GM18873 (cell line): Measurements from ENCODE around the gene HIBCH.
A peak's percentile ranks its signal among the peaks of the same experiment; 100 is the strongest.
"Not testable (repeated sequence)": the region's sequence is repeated elsewhere in the genome, so short reads cannot be mapped to it uniquely, and the experiment has no call there.

Source experiments
- ATAC-seq: cut with Tn5 transposase; IDR thresholded peaks from one replicate; pipeline ENCODE4 v1.9.1; 2021; ENCODE audit warnings: mild to moderate bottlenecking, moderate library complexity, moderate number of reproducible peaks; ENCODE audit not compliant: unreplicated experiment, low FRiP score

Gene HIBCH

DNA sequence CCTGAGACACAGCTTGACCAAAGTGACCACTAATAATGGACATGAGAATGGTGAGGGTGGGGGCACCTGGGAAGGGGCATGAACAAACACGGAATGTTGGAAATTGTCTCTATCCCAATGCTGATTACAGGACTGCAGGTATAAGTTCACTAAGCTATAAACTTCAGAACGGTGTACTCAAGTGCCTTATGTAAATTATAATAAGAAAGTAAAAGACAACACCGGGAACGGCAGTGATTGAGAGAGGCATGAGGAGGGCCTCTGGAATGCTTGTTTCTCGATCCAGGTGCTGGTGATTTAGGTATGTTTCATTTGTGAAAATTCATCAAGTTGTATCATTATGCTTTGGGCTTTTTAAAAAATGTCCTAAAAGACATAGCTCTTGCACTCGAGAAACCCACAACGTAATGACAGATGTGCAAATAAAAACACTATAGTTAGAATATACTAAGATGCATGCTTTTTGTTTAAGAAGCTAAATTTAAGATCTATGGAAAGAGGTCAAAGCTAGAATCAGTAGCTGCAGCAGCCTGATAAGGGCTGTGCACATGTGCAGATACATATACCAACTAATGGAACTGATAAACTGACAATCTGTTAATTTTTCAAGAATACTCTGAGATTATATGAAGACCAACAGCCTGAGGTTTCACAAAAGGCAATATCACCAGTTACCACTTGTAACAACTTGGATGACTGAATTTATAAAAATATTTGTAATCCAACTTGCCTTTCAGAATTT is 7.6 kb downstream of the HIBCH start:
- no peak for ATAC-seq

DNA sequence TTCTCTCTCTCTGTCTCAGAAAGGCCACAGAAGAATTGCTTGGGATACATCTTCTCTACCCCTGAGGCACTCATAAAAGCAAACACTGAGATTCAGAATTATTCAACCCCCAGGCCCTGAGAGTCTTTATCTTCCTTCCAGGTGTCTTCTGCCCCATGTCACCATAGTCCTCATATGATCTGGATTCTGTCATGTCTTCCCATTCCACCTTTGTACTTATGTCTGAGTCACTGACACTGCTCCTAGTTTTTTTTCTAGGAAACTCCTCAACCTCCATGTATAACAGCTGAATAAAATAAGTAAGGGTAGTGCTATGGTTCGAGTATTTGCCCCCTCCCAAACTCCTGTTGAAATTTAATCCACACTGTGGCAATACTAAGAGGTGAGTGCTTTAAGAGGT is 11.6 kb downstream of the HIBCH start:
- no peak for ATAC-seq

DNA sequence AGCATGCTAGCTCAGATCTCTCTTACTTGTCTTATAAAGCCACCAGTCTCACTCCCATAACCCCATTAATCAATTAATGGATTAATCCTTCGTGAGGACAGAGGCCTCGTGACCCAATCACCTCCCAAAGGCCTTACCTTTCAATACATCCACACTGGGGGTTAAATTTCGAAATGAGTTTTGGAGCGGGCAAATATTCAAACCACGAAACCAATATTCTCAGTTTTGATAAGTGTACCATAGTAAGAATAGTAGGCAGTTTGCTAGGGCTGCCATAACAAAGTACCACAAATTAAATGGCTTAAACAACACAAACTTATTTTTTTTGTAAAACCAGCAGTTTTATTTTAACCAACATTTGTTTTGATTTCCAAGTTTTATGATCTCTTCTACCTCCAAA is 15.2 kb downstream of the HIBCH start:
- peak; percentile 64 for ATAC-seq

DNA sequence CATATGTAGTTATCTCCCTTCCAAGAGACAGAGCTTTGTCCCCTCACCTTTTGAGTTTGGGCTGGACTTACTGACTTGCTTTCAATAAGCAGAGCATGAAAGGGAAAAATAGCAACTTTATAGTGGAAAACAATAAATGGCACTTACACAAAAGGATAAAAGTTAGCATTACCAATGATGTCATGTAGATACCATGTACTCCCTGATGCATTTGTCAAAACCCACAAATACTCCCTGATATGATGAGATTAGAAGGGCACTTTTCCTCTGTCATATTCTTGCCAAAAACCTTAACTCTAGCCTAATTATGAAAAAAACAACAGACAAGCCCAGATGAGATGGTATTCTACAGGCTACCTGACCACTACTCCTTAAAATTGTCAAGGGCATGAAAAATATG is 16.0 kb downstream of the HIBCH start:
- no peak for ATAC-seq

DNA sequence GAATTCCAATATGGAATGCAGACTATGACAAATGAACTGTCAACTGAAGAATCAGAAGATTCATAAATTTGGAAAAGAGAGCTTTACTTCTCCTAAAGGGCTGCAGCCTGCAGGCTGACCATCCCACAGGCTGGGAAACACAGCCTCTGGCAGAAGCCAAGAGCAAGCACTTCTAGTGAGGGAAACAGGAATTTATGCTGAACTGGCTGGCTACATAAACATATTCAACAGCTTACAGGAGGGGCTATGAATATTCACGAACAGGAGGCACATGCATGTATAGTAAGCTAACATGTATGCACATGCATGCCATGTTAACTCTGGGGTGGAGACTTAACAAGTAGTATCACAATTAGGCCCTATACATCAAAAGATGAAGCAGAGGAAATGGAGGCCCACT is 17.6 kb downstream of the HIBCH start:
- ATAC-seq: no peak

DNA sequence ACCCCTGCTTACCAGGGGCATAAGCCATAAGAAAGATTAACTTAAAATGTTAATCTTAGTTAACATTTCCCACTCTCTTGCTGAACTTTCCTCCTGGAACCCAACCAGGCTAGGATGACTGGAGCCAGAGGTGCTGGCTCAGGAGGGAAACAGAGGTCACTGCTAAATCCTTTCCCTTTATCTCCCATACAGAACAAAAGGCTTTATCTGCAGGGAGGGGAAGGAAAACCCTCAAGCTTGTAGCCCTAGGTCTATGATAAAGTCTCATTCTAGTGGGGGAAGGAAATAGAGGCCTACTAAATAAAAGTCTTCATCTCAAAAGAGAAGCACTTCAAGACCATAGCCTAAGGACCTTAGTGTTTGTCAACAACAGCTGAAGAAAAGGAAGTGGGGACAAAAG is 18.6 kb downstream of the HIBCH start:
- ATAC-seq: no peak

DNA sequence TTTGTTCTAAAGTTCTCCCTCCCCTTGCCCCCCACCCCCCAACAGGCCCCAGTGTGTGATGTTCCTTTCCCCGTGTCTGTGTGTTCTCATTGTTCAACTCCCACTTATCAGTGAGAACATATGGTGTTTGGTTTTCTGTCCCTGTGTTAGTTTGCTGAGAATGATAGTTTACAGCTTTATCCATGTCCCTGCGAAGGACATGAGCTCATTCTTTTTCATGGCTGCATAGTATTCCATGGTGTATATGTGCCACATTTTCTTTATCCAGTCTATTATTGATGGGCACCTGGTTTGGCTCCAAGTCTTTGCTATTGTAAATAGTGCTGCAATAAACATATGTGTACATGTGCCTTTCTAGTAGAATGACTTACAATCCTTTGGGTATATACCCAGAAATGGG is 21.7 kb downstream of the HIBCH start:
- not testable (repeated sequence) for ATAC-seq

DNA sequence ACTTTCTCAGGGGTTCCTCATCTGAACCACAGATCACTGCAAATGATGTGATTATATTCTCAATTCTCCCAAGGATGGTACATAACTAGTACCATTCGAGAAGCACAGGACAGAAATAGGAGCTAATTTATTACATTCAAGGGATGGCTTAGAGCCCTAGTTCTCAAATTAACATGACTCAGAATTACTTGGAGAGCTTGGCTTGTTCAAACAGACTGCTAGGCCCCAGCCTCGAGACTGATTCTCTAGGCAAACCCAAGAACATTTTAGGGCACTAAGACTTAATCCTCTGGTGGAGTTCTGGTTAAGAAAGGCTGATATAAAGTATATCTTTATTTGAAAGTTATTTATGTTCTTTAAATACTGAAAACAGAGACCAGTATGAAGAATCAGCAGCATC is 35.8 kb downstream of the HIBCH start:
- ATAC-seq: no peak

DNA sequence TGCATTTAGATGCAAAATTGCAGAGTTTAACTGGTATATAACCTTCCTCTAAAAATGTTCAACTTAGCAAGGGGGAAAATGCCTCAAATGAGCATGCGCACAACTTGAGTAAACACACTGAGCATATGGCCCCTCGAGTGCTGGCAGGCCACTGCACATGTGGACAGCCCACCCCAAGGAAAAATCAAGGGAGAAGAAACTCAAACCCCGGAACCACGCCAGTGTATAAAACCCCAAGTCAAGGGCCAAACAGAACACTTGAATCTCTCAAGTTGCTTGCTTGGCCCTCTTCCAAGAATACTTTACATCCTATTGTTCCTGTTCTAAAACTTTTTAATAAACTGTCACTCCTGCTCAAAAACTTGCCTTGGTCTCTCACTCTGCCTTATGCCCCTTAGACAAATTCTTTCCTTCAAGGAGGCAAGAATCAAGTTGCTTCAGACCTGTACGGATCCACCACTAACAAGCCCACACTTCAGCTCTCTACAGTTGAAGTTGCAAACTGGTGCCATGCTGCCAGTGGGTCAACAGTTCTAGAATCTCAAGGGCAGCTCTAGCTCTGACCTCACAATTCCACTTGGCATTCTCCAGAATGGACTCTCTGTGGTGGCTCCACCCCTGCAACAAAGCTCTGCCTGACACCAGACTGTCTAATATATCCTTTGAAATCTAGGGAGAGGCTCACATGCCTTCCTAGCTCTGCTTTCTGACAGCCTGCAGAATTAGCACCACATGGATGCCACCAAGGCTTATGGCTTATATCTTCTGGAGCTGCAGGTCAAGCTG is 38.9 kb downstream of the HIBCH start:
- ATAC-seq: no peak

DNA sequence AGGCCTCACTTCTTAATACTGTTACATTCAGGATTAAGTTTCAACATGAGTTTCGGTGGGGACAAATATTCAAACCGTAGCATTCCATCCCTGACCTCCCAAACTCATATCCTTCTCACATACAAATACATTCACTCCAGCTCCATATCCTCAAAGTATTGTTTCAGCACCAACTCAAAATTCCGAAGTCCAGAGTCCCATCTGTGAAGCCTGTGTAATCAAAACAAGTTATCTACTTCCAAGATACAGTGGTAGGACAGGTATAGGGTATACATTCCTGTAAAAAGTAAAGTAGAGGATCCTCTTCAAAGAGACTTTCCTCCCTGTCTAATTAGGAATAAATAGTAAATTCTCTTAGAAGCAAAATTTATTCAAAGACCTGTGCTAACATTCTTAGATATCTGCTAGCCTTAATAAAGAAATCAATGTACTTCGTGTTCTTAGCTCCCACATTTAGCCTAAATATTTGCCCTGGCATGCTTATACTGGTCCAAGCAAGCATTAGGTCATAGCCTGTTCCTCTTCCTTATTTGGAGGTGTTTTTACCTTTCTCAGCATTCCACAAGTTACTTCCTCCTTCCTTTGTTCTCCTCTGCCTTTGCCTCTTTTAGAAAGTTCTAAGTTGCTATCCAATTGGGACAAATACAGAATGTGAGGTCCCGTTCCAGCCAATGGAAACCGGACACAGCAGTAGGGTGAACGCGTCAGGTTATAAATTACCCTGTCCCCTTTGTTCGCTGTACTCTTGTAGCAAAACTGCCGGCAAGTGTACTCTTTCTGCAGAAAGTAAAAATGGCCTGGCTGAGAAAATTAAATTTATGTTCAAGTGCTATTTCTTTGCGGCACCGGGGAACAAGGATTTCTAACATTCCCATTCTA is 40.1 kb downstream of the HIBCH start:
- not testable (repeated sequence) for ATAC-seq

DNA sequence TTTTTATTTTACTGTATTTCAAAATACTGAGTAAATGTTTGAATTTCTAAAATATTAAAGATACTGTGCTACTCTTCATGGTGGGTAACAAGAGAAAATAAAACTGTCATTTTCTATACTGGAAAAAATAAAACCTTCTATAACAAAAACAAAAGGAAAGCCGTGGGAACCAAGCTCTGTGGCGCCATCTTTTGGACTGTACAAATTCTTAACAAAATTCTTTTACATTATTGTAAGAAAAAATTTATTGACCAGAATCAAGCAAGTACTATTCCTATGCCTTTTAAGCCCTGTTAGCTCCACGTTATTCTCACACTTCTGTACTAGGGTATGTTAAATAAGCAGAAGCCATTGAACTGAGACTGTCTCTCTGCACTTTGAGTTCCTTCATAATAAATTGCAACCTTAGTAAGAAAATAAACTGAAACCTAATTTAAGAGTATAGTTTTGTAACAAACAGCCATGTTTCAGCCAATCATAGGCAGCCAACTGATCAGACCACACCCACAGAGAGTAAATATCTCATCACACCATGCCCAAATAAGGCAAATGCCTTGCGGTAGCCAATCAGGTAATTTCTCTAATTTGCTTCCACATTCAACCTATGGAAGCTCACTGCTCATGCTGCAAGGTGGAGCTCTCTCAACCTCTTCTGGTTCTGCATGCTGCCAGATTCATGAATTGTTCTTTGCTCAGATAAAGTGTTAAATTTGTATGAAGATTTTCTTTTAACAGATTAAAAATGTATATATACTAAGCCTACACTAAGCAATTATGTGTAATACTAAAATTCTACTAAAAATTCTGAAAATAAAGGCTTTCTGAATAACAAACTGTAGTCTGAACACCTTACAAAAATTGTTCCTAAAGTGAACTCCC is 42.2 kb downstream of the HIBCH start:
- no peak for ATAC-seq

DNA sequence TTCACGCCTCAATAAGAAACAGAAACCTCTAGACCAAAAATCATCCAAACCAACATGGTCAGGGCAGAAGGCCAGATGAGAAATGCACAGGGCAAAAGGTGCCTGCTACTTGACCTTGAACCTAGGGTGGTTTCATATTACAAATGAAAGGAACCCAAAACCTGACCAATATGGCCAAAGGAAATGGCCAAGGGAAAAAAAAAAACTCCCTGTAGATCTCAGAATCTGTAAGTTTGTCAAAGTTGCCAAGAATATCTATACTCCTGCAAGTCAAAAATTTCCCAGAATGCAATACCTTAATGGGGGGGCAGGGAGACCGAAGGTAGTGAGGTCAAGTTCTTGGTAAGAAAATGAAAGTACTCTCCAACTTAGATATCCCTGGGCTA is 47.2 kb downstream of the HIBCH start:
- ATAC-seq: no peak

DNA sequence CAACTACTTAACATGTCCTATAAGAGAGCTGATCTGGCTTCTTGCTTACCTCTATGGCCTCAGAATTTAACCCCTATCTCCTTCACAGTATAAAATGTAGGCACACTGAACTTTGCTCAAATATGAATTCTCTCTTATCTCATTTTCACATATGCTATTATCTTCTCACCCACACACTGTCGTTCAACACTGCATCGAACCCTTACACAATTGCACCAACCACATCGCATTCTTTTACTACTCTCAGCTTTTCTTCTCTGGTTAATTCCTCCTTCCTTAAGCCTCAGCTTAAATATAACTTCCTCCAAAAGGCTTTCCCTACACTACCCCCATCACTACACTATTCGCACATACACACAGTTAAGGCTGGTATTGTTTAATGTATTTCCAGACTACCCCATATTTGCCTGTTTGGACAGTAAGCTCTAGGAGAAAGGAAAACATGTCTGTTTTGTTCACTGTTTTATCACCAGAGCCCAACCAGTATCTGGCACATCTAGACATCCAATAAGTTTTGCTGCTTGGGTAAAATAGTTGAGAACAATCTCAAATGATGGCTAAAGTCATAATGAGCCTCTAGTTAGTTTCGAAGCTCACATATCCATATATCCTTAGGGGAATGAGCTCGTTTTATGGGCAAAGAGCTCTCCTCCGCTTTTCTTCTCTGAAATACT is 47.7 kb downstream of the HIBCH start:
- ATAC-seq: no peak

DNA sequence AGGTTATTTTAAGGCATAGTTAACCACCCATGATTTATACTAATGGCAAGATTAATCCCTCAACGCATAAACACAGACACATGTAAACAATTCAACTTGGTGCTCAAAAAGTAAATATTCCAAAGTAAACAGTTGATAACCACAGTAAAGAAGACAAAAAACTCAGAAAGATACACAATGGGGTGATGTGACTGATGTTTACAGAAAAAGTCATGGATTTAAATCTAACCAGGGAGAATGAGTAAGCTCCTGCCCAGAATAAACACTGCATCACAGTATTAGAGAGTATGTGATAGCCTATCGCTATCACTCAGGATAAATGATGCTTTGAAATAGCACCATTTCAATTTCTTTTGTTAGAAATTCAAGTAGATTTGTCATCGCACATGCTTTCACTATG is 49.3 kb downstream of the HIBCH start:
- ATAC-seq: no peak

DNA sequence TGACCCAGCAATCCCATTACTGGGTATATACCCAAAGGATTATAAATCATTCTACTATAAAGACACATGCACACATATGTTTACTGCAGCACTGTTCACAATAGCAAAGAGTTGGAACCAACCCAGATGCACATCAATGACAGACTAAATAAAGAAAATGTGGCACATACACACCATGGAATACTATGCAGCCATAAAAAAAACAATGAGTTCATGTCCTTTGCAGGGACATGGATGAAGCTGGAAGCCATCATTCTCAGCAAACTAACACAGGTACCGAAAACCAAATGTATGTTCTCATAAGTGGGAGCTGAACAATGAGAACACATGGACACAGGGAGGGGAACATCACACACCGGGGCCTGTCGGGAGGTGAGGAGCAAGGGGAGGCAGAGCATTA is 49.9 kb downstream of the HIBCH start:
- ATAC-seq: not testable (repeated sequence)

DNA sequence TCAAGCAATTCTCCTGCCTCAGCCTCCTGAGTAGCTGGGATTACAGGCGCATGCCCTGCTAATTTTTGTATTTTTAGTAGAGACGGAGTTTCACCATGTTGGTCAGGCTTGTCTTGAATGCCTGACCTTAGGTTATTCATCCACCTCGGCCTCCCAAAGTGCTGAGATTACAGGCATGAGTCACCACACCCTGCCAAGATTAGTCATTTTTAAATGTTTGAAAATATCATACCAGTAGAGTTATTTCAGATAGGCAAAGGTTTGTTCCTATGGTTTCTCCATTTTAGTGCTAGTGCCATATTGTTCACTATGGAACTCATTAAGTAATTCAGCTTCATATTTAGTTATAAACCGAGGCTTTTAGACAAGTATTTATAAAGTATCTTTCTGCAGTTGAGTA is 52.3 kb downstream of the HIBCH start:
- ATAC-seq: no peak

DNA sequence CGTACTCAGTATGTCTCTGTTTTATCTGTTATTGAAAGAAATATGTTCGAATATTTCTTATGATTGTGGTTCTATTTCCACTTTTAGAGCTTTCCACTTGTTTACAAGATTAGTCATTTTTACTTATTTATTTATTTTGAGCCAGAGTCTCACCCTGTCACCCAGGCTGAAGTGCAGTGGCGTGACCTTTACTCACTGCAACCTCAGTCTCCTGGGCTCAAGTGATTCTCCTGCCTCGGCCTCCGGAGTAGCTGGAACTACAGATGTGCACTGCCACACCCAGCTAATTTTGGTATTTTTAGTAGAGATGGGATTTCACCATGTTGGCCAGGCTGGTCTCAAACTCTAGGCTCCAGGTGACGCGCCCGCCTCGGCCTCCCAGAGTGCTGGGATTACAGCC is 53.3 kb downstream of the HIBCH start:
- ATAC-seq: no peak

DNA sequence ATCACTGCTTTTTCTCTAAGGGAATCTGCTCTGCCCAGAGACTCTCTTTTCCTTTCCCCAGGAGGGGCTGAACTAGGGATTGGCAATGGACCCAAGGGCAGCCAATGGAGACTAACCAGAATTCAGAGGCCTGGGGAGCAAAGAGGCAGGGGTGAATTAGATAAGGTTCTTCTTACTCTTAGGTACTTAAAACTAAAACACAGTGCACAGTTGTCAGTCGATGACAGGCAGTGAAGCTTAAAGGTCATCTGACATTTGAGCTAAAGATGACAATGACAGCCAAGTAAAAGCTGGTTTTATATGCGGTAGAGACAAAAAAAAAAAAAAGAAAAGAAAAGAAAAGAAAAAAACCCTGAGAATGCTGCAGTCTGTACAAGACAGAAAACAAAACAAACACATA is 57.8 kb downstream of the HIBCH start:
- no peak for ATAC-seq

DNA sequence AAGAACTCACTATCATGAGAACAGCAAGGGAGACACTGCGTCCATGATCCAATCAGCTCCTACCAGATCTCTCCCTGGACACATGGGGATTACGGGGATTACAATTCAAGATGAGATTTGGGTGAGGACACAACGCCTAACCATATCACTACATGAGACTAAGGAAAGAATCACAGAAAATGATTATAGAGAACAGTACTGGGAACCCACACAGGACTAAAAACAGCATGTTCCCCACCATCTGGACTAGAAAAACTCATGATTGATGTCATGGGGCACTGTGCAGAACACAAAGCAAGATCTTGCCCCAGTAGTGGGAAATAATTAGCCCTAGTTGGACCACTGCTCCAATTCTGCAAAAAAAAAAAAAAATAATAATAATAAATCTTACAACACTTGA is 63.5 kb downstream of the HIBCH start:
- ATAC-seq: no peak

DNA sequence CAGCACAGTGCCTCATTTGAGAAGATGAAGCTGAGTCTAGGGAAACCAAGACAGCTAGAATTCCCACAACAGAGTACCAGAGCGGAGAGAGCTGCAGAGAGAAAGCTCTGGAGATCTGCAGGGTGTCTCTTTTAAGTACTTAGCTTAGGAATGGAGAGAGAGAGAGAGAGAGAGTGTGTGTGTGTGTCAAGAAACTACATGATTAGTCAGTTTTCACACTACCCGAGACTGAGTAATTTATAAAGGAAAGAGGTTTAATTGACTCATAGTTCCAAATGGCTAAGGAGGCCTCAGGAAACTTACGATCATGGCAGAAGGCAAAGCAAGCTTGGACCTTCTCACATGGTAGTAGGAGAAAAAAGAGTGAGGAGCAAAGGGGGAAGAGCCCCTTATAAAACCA is 64.0 kb downstream of the HIBCH start:
- no peak for ATAC-seq
